EL (cell line): ENCODE results near the gene AKT1S1.
"Not testable (repeated sequence)": the region's sequence is repeated elsewhere in the genome, so short reads cannot be mapped to it uniquely, and the experiment has no call there.

Source experiments
- DNase-seq: peaks from one replicate; pipeline ENCODE4 v3.0.0-alpha.2; 2016

Gene AKT1S1

DNA sequence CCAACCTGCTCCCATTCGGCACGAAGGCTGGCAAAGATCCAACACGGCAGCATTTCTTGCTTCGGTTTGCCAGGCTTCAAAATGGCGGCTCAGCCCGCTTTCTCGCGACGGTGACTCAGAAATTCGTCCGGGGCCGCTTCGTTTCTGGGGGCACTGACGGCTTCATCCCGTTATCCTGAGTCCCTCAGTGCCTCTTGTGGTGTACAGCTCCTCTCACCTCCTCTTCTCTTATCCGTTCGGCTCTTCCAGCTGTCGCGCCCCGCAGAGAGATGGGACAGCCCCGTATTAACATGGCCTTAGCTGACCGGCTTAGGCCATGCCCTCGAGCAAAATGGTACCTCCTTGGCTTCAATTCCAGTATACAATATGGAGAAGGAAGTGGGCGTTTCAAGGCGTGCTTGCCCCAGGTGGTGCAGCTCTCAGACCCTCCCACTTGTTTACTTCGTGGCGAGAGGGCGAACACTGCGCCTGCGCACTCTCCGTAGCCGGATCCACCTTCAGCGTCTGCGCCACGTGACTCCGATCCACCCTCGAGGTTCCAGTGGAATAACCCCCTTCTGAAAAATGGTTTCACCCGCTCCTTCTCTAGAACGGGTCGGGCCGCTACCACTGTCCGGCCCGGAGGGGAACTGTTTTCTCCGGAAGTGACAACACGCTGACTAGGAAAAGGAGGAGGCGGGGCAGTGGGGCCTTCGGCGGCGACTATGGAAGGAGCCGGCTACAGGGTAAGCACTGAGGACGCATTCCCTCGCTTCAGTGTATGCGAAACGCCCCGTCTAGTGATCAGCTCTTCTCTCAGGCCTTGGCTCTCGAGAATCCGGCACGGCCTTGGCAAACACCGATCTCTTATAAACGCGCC lies at the start of gene AKT1S1, which contains the start of gene TBC1D17:
Gene AKT1S1, minus strand, starts transcription at position 336 of the 859 bp plus-strand sequence. CDS start 4,060 bp downstream, outside the sequence.
Gene TBC1D17, plus strand, starts transcription at position 683 of the 859 bp plus-strand sequence. Its CDS starts 22 bp downstream, at position 705.
- peak; percentile 100 for DNase-seq

DNA sequence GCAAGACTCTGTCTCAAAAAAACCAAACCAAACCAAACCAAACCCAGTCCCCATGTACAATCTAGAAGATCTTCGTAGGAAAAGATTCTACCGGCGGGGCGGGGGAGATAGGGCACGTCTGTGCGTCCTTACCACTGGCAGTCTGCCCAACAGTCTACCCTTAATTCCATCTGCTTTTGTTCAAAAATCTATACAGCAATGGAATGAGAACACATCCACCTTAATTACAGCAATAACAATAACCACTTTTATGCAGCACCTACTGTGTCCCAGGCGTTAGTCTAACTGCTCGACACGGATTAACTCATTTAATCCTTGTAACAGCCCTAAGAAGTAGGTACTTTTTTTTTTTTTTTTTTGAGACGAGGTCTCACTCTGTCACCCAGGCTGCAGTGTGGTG lies 49.4 kb upstream of the AKT1S1 start:
- DNase-seq = no peak

DNA sequence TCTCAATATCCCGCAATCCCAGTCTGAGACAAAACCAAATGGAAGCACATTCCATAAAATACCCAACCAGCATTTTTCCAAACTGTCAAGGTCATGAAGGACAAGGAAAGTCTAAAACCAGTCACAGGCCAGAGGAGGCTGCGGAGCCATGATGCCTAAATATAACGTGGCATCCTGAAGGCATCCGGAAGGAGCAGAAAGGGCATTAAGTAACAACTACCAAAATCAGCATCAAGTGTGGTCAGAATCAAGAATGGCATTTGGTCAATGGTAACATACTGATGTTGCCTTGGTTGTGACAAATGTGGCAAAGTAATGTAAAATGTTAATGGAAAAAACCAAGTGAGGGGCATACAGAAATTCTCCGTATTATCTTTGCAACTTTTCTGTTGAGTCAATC lies 48.3 kb upstream of the AKT1S1 start:
- DNase-seq = no peak

DNA sequence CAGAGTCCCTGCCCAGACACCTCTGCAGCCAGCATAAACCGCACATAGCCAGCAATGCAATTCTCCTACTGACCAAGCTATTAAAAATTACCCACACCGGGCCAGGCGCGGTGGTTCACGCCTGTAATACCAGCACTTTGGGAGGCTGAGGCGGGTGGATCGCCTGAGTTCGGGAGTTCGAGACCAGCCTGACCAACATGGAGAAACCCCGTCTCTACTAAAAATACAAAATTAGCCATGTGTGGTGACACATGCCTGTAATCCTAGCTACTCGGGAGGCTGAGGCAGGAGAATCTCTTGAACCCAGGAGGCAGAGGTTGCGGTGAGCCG lies 47.7 kb upstream of the AKT1S1 start:
- not testable (repeated sequence) for DNase-seq

DNA sequence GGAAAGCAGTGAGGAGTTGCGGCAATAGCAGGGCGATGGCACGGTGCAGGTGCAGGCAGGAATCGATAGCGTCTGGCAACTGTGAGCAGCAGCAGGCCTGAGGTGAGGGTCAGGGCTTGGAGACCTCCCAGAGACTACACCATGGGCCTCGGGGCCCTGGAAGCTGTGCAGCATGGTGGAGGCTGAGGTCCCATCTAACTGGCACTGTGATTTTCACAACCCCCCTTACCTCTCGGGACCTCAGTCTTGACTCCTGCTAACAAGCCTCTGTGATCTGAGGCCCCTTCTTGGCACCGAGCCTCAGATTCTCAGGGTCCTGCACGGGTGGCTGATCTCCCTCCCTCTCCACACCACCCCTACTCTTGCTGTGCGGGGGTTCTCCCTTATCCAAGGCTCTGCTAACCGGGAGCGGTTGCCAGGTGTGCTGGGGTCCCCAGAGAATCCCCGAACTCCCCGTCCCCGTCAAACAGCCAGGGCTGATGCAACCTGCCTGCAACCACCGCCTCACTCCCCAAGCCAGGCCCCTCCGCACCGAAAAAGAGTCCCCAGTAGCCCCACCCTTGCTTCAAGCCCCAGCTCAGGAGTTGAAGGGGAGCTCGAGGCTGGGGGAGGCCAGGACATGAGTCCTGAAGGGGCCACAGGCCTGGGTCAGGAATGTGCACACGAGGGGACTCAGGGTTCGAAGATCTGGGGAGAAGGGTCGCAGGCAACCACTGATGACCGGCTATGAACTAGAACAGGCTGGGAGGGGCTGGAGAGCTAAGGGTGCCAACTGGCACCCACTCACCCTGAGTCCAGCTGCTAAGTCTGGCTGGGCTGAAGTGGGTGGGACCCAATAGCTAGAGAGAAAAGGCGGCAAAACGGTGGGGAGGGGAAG lies 47.1 kb upstream of the AKT1S1 start:
- DNase-seq = no peak

DNA sequence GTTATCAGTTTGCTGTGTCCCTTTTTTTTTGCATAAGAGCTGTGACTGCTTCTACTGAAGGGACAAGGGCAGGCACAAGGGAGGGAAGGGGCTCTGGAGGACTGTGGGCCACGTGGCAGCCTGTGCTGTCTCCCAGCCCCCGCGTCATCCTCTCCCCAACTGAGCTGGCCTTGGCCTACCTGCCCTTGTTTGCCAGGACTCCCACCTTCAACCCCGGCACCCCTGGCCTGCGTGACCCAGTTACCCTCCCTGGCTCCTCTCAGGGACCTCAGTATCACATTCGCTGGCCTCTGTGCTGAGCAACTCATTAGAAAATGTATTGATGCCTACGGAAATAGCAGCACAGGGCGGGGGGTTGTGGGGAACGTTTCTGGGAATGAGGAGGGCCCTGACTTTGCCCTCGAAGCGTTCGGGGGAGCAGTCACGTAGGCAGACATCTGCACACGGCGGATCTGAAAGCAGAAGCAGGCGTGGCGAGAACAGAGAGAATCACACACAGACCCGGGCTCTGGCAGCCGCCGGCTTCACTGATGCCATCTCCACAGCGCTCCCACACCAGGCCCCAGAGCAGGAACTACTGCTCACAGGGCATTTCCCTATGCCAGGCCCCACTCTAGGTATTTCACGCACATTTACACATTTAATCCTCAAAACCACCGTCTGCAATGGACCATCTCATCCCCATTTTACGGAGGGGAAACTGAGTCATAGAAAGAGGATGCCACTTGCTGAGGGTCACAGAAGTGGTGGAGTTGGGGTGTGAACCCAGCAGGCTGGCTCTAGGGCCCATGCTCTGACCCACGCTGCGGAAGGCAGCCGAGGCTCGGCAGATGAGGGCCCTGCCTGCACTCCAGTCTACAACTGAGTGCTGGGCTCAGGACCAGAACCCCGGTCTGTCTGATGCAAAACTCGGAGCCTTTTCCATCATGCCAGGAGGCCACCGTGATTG lies 46.2 kb upstream of the AKT1S1 start:
- DNase-seq = no peak

DNA sequence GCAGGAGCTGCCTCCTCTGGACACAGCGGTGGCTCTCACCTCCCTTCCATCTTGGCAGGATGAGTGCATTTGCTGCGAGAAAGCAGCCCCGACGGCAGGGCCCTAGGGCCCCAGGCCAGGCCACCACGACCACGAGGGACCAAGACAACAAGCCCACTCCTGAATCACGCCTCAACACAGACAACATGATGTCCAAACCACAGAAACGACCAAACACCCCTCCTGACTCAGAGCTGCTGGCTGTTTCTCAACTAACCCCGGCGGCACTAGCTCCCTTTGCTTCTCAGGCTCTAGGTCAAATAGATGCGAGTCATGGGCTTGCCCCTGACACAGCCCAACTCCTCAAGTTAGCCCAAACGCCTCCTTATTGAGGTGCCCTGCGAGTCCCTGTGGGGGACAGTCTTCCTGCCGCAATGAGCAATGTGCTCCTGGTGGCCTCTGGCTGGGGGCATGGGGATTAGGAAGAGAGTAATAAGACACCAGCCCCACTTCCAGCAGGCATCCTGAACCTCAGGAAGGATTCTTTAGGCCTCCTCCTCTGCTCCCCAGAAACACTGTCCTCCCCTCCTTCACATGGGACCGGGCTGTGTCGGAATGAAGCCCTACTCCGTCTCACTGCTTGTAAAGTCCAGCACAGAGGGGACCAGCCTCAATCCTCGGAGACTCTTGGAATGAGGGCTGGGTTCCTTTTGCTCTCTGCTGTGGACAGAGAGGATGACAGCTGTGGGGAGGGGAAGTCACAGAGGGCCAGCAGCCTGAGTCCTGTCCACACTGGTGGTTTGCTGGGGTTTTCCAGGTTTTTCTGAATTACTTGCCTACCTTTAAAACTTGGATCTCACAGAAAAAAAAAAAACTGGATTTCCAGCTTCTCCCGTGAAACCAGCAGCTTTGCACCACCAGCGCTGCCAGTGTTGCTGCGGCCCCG lies 45.0 kb upstream of the AKT1S1 start:
- peak; percentile 64 for DNase-seq

DNA sequence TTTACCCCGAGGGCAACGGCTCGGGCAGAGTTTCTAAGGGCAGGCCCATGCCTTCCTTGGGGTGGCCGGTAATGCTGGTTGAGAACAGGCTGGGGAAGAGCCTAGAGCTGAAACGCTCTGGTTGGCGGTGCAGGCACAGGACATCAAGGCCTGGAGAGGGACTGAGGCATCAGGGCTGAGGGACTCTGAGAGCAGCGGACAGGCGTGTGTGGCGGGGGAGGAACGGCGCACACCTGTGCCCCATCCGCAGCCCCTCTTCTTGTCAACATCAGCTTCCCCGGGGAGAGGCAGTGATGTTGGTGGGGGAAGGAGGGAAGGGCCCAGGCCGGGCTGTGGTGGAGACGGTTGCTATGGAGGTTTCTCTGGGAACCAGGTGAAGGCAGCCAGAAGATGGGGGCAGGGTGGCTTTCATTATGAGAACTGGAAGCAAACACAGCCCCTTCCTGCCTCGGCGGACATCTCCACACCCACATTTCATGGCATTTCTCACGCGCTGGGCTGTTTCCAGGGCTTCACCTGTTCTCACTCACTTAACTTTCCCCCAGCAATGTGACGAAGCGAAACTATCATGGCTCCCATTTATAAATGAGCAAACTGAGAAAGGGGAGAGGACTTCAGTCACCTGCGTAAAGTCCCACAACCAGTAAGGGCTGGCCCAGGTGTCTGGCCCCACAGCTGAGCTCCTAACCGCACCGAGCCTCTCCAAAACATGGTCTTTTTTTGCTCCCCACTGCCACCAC lies 43.6 kb upstream of the AKT1S1 start:
- no peak for DNase-seq

DNA sequence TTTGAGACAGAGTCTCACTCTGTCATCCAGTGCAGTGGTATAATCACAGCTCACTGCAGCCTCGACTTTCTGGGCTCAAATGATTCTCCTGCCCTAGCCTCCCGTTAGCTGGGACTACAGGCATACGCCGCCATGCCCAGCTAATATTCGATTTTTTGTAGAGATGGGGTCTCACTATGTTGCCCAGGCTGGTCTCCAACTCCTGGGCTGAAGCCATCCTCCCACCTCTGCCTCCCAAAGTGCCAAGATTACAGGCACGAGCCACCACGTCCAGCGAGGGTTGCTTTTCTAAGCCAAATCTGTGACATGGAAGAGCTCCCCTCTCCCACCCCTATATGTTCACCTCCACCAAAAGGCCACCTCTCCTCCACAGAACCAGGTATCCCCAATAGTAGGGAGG lies 40.9 kb upstream of the AKT1S1 start:
- DNase-seq = no peak

DNA sequence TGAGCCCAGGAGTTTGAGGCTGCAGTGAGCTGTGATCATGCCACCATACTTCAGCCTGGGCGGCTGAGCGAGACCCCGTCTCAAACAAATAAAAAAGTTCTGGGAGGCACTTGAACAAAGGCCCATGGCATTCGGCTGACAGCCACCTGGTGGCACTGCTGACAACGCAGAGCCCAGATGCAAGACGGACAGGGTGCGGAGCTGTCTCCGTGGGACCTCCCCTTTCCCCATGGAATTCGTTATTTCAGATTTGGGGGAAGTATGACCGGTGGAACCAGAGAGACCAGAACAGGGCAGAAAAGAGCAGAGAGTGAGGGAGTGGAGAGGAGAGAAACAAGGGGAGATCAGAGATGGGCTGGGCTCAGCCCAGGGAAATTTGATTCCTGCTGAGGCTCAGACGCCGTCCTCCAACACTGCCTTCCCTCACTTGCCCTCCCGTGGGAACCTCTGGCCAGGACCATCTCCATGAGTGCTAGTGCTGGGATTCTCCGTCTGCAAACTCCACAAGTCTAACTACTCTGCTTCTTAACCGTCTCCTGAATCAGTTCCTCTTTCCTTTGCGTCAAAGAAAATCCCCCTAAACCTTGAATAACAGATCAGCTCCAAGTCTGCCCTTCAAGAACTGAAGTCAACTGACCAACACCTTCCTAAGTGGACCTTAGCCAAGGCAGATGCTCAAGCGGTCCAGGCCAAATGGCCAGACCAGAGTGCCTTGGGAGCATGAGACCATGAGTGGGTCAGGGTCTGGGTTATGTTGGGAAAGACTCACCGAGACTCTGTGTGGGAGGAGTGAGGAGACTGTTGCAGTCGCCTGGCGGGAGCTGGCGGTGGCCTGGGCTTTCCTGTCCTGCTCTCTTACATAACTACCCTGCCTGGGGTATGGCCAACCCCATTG lies 39.9 kb upstream of the AKT1S1 start:
- no peak for DNase-seq

DNA sequence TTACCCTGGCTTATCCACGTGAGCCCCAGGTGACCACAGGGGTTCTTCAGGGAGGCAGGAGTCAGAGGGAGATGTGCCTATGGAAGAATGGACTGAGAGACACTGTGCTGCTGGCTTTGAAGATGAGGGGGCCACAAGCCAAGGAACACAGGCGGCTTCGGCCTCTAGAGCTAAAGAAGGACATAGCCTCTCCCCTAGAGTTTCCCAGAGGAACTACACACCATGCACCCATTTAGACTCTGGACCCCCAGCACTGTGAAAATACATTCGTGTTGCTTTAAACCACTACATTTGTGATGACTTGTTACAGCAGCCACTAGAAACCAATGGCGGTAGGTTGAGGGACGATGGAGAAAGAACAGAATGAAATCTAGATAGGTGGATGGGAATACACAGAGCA lies 38.1 kb upstream of the AKT1S1 start:
- no peak for DNase-seq

DNA sequence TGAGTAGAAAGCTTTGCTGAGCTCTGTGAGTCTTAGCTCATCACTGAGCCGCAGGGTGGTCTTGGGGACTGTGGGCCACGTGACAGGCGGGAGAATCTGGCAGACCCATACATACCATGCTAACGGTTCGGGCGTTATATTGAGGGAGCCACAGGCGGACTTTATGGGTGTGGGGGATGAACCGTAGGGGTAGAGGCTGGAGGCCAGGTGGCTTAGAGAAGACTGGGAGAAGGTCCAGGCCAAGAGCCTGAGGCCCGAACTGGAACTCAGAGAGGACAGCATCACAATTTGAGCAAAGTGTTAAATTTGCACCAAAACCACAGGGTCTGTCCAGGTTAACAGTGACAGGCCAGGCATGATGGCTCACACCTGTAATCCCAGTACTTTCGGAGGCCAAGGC lies 36.6 kb upstream of the AKT1S1 start:
- no peak for DNase-seq

DNA sequence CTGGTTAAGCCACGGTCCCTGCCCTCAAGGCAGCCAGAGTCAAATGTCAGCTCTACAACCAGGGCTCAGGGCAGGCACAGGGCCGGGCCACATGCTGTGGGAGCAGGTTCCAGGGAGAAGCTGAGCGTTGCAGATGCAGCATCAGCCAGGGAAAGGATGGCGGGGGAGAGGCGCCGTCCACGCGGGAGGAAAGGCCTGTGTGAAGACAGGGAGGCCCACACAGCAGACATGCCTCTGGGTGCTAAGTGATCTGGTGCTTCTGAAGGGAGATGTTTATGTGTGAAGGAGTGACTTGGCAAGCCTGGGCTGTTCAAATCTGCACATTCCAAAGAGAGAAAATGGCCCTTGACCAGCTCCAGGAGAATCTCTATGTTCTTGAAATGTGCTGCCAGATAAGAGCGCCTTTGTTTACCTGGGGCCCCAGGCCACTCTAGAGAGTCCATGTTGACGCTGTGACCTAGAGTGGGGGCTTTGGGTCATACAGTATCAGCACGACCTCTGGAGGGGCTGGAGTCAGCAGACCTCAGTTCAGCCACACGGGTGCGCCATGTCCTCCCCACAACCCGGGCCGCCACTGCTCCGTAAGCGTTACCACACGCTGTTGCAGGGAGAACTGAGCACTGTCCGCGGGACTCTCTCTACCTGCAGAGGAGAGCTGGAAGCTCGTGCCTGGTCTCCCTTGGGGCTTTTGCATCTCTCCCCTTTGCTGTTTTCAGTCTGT lies 36.0 kb upstream of the AKT1S1 start:
- no peak for DNase-seq

DNA sequence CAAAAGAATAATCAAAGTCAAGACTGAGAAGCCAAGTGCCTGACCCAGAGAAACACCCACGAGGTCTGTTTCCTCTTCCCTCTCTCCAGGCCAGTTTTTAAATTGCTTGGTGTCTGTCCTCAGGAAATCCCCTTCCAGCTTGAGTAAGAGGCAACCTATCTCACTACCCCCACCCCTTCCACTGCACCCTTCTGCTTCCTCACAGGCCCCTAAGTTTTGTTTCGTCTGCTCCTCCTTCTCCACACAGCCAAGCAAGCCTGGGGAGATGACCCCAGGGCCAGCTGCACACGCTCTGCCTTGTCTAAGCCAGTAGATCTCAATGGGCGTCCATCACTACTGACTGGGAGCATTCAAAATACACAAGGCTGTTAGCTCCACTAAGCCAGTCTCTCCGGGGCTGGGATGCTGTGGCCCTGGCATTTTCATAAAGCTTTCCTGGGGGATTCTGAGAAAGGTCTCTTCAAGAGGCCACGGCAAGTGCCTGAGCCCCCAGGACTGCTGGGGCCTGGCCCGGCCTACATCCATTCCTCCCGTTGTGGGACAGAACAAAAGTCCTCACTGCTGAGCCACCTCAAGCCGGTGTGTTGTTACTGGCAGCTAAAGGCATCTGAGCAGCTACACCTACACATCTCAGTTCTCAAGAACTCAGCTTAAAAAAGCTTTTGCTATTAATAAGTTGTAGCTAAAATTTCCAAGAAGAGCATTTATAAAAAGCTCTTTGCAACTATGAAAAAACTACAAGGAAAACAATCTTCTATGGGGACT lies 34.4 kb upstream of the AKT1S1 start:
- peak; percentile 20 for DNase-seq

DNA sequence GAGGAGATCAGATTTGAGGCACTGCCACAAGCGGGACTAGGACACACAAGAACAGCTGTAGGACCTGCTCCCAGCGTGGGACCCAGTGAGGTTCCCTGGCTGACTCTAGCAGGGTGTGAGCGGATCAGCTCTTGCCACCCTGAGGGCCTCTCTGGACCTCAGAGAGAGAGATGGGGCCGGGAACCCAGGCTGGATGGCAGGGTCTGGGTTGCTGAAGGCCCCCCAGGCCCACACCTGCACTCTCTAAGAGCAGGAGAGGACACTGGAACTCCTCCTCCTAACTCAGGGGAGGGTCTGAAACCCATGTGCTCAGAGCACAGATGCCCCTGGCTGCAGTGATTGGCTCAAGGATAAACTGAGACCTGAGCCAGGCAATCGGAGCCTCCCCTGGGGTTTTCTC lies 33.0 kb upstream of the AKT1S1 start:
- DNase-seq = no peak

DNA sequence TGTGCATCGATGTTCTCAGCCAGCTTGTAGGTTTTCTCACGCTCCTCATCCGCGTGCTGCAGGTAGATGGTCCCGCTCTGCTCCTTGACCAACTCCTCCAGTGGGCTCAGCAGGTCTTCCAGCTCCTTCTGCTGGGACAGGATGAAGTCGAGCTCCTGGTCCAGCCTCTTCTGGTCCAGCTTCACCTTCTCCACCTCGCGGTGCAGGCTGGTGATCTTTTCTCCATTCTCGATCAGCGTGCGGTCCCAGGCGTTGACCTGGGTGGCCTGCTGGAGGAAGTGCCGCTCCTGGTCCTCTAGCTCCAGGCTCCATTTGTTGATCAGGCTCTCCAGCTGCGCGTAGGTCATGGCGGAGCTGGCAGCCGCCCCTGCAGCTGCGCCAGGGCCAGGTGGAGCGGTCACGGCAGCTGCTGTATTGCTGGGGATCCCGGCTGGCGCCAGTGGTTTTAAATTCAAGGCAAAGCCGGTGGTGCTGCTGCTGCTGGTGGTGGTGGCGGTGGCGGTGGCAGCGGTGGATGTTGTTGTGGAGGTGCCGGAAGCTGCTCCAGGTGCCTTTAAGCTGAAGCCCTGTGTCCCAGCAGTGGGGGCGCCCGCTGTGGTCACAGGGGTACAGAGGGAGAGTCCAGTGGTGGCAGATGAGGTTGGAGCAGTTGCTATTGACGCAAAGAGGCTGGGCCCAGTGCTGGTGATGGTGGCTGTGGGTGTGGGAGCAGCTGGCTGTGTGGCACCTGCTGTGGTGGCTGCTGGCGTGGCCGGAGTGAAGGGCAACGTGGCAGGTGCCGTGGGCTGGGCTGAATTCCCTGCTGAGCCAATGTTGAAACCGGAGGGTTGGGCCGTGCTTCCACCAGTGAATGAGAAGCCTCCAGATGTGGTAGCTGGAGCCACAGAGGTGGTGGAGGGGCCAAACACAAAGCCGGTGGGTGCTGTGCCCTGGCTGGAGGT lies 31.6 kb upstream of the AKT1S1 start:
- DNase-seq = no peak
